Hematopoietic multipotent progenitor cell treated with erythropoietin and hydrocortisone succinate and interleukin-3 and kit ligand, for 6 days (in vitro differentiated cells): ENCODE data around the gene KMT2B.

Experiments used
- DNase-seq: peaks from one replicate; pipeline ENCODE4 v3.0.0-alpha.2; 2015

Gene KMT2B

DNA sequence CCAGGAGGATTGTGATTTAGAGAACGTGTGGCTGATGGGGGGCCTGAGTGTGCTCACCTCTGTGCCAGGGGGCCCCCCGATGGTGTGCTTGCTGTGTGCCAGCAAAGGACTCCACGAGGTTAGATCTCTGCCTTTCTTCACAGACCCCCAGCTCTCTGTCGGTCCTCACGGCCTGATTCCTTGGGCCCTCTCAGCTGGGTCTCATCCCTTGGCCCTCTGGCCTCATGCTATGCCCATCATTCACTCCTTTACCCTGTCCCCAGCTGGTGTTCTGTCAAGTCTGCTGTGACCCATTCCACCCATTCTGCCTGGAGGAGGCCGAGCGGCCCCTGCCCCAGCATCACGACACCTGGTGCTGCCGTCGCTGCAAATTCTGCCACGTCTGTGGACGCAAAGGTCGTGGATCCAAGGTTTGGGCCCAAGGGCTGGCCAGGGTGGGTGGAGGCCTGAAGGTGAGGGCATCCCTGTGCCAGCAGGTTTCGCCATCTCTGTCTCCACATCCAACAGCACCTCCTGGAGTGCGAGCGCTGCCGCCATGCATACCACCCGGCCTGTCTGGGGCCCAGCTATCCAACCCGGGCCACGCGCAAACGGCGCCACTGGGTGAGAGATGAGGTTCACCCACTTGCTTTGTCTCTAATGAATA lies 7.5 kb downstream of the KMT2B start:
- no peak for DNase-seq

- DNase-seq, result no peak
Measured at GRCh38 chr19:35727053-35727955, 9.5 kb downstream of the KMT2B start.

DNA sequence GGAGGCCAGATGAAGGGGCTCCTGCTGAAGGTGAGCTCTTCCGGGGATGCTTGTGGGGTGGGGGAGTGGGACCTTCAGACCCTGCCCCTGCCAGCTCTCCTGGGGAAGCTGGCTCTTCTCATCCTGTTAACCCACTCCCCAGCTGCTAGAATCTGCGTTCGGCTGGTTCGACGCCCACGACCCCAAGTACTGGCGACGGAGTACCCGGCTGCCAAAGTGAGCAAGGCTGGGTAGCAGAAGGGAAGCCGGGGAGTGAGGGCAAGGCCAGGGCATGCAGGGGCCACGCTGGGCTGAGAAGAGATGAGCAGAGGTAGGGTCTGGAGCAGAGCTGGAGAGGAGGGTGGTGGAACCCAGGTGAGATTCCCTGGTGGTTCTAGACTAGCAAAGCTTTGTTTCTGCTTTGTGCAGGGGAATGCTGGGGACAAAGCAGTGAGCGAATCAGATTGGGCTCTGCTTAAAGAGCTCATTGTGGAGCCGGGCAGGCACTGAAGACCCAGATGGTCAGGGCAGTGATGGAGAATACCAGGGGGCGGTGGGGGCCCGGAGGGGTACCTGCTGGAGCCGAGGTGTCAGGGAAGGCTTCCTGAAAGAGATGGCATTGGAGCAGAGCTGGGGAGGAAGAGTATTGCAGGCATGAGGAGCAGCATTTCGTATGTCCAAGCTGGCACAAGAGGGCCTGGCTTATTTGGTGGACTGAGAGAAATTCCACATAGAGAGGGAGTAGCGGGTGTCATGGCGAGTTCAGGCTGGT lies 10.3 kb downstream of the KMT2B start:
- no peak for DNase-seq

GRCh38 chr19:35729021-35729420 lies 11.2 kb downstream of the KMT2B start:
- no peak for DNase-seq

- DNase-seq, result no peak
Measured at GRCh38 chr19:35729763-35730162, 12.0 kb downstream of the KMT2B start.

DNA sequence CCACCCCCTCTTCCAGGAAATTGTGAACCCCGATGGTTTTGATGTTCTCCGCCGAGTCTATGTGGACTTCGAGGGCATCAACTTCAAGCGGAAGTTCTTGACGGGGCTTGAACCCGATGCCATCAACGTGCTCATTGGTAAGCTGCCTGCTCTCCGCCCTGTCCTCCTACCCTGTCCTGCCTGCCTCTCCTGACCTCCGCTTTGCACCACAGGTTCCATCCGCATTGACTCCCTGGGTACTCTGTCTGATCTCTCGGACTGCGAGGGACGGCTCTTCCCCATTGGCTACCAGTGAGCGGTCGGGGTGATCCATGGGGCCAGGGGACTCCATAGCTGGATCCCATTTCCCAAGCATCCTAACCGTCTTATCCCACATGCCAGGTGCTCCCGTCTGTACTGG lies 12.5 kb downstream of the KMT2B start:
- DNase-seq, result no peak

DNA sequence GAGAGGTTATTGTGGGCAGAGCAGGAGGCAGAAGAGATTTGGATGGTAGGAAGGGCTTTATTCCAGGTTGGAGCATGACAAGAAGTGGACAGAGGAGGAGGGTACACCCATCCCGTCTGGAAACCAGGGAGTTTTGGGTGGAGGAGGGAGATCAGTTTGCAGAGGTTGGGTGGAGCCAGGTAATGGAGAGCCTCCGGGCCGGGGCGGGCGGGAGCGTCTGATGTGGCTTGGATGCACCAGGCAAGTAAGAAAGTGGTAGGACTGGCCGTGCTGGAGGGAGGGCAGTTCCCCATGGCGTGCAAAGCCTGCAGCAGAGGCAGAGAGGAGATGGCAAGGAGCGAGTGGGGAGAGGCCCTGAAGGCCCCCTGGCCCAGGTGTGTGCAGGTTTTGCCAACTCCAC lies 13.6 kb downstream of the KMT2B start:
- no peak for DNase-seq

- DNase-seq, result no peak
Measured at GRCh38 chr19:35731779-35732405, 14.1 kb downstream of the KMT2B start.

- no peak for DNase-seq
Measured at GRCh38 chr19:35732540-35733179, 14.9 kb downstream of the KMT2B start.

GRCh38 chr19:35733180-35734125 lies 15.7 kb downstream of the KMT2B start:
- no peak for DNase-seq

GRCh38 chr19:35734273-35734672 lies 16.5 kb downstream of the KMT2B start:
- DNase-seq, result no peak

- no peak for DNase-seq
Measured at GRCh38 chr19:35734889-35735288, 17.1 kb downstream of the KMT2B start.

DNA sequence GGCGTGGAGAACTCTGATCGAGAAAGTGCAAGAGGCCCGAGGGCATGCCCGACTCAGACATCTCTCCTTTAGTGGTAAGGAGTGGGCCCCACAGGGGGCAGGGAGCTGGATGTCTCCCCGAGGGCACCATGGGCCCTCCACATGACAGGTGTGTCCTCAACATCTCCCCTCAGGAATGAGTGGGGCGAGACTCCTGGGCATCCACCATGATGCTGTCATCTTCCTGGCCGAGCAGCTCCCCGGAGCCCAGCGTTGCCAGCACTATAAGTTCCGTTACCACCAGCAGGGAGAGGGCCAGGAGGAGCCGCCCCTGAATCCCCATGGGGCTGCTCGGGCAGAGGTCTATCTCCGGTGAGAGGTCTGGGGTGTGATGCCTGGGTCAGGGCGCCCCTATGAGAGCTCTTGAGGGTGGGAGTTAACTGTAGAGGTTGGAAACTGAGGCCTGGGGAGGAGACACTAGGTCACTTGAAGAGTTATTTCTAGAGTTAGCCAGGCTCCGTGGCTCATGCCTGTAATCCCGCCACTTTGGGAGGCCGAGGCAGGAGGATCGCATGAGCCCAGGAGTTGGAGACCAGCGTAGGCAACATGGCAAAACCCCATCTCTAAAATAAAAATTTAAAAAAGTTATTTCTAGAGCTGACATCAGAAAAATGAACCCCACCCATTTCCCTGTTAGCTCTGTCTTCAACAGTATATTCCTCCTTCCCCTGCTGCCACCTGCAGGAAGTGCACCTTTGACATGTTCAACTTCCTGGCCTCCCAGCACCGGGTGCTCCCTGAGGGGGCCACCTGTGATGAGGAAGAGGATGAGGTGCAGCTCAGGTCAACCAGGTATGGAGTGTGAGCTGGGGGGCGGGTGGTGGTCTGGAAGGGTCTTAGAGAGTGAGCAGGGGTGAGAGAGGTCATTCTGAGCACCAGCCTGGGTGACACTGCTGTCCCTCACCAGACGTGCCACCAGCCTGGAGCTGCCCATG lies 19.4 kb downstream of the KMT2B start:
- peak; percentile 49 for DNase-seq

DNA sequence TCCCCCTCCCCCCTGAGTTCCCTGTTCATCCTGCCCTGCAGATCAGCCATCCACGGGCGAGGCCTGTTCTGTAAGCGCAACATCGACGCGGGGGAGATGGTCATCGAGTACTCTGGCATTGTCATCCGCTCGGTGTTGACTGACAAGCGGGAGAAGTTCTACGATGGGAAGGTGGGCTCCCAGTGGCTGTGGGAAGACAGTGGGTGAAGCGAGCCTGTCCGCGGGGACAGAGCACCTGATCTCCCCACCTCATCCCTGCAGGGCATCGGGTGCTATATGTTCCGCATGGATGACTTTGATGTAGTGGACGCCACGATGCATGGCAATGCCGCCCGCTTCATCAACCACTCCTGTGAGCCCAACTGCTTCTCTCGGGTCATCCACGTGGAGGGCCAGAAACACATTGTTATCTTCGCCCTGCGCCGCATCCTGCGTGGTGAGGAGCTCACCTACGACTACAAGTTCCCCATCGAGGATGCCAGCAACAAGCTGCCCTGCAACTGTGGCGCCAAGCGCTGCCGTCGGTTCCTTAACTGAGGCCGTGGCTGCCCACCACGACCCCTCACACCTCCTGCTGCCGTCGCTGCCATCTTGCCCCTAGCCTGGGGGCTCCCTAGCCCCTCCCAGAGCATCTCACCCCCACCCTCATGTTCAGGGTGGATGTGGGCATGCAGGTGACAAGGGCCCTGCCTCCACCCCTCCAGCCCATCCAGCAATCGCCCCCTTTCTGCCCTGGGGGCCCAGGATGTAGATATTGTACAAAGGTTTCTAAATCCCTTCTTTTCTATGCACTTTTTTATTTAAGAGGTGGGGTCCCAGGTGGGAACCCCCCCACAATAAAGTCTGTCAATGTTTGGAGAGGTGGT lies 20.5 kb downstream of the KMT2B start:
- no peak for DNase-seq

DNA sequence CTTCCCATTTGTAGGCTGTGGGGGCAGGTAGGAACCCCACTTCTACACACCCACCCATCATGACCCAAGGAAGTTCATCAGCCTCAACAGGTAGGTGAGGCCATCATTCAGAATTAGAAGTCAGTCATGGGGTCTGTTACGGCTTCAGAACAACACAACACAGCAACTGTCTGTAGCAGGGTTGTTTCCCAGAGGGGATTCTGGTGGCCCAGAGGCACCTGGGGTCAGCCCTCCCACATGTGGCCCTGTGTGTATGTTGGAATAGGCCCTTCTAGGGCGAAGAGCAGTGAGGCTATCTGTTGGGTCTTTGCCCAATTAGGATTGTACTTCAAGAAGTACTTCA lies 21.1 kb downstream of the KMT2B start:
- DNase-seq, result no peak

DNA sequence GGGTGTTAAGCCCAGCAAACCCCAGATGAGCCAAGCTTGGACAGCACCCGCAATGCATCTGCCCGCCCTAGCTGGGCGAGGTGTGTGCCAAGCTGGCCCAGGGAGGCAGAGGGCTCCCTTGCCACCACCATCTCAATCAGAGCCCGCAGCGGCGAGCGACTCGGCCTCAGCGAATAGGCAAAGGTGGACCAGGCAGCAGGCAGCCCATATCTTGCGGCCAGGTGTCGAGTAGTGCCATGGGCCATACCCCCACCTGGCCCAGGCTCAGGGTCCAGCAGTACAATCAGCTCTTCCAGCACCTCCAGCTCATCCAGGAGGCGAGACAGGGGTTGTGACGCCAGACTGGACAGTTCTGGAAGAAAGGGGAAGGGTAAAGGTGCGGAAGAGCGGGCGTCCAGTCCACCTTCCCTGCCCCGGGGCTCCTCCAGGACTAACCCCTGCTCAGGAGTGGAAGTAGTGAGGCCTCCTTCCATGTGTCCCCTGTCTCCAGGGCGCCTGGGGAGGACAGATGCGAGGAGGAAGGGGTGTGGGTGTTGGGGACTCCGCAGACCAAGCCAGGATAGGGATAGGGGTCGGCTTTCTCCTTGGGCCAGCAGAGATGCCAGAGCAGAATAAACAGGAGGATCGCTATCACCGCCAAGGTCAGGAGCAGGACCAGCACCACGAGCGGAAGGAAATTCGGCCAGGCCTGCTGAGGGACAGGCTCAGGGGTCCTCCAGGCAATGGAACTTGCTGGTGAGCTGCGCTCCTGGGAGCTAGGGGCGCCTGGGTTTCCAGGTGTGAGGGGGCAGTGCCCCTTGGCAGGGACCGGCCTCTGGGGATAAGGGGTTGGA lies 21.7 kb downstream of the KMT2B start:
- DNase-seq, result no peak

DNA sequence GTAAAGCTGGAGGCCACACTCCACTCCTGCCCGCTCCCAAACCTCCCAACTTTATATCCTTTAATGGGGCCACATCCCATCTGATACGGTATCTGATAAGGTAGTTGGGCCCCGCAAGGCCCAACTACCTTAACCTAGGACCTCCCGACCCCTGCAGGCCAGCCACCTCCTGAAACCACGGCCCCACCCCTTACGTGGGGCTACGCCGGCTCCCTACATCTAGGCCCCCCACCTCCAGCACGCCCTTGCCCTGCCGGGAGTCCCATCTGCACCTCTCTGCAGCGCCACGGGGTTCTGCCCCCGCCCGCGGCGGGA lies 22.3 kb downstream of the KMT2B start:
- DNase-seq, result no peak

GRCh38 chr19:35740423-35741202 lies 22.8 kb downstream of the KMT2B start:
- peak; percentile 100 for DNase-seq
